ENCODE data around the gene WAC. TPM values are rescaled to one million over a fixed set of nuclear protein-coding genes. Genes with fewer than 3 reads are reported as not detected.

The WAC gene
- polyA plus RNA-seq, 2 of the 4 experiments (the other 2 are of a cell fraction) = 63.9 to 133 TPM

- Histone ChIP-seq H3K4me2 (no peak overlapping the region; the same call in 2 of the 3 replicates), H3K4me3 (no peak overlapping the region), H3K27ac (0 out of 6 replicates have a peak overlapping the region, but pooled peaks of 1 of the 2 experiments have one; percentile 26), H3K9me3 (no peaks in the 10 kb centered on the region), H3K4me1 (peaks cover 50% of the 10 kb centered on the region)
- WGBS (ENCODE audit: missing lambda C conversion rate) = 44% methylated on average over 2 of the region's 2 CpGs
- ChIA-PET CTCF (interaction anchor here (2.0 kb wide), 1 partner anchor 35 kb away, joined by 4 read pairs; no protein-coding TSS in a partner anchor), POLR2A (no interaction called here)
- no peak for TF ChIP-seq TFCP2L1 (CRISPR knock-in tag; IDR thresholded peaks at IDR 0.05)
- FAIRE-seq (no peak), ATAC-seq (peak in 1 of 2 experiments; percentile 30; a peak in 1 of 6 replicates), DNase-seq (ENCODE audit: low read depth in 1 of 2, low spot score in 1 of 2) (no peak)
These were observed 60.9 kb downstream of the WAC start for GRCh38 chr10:28593811-28594210.

- ATAC-seq (no peak), FAIRE-seq (no peak), DNase-seq (ENCODE audit: low read depth in 1 of 2, low spot score in 1 of 2) (no peak)
- CTCF ChIA-PET = interaction anchor here (2.0 kb wide), 1 partner anchor 34 kb away, joined by 4 read pairs; no protein-coding TSS in a partner anchor
- peaks cover 50% of the 10 kb centered on the region for H3K4me1 ChIP-seq
- 85% methylated on average over 5 of the region's 5 CpGs for WGBS (ENCODE audit: missing lambda C conversion rate)
- TF ChIP-seq POLR2AphosphoS2 (conservative IDR thresholded peaks at IDR 0.05; ENCODE audit: low read length) (no peak), KDM1A (IDR thresholded peaks at IDR 0.05; ENCODE audit: low read depth) (no peak), CHD2 (IDR thresholded peaks at IDR 0.05; ENCODE audit: low read length, partially characterized antibody) (no peak), HEYL (CRISPR knock-in tag; IDR thresholded peaks at IDR 0.05) (no peak), TFCP2L1 (CRISPR knock-in tag; IDR thresholded peaks at IDR 0.05) (no peak), ESRRA (IDR thresholded peaks at IDR 0.05; ENCODE audit: borderline replicate concordance, low read length) (no peak), JUN (IDR thresholded peaks at IDR 0.05) (no peak), NFE2L2 (conservative IDR thresholded peaks at IDR 0.05; ENCODE audit: low read length) (no peak), RCOR1 (IDR thresholded peaks at IDR 0.05; ENCODE audit: low read depth, low read length) (no peak), POLR2A (IDR thresholded peaks at IDR 0.05; ENCODE audit: low read length) (no peak), CEBPB (IDR thresholded peaks at IDR 0.05) (no peak), RNF2 (IDR thresholded peaks at IDR 0.05; ENCODE audit: borderline replicate concordance, low read depth) (no peak), BHLHE40 (IDR thresholded peaks at IDR 0.05; ENCODE audit: low read depth, low read length) (no peak), NR3C1 (IDR thresholded peaks at IDR 0.05) (no peak), NPAS2 (CRISPR knock-in tag; IDR thresholded peaks at IDR 0.05; ENCODE audit: borderline replicate concordance) (no peak), HDAC2 (IDR thresholded peaks at IDR 0.05) (no peak), MYC (IDR thresholded peaks at IDR 0.05; ENCODE audit: borderline replicate concordance, low read length) (no peak)
- no peak overlapping the region for H3K4me2 ChIP-seq
- POLR2A ChIA-PET = no interaction called here
- H3K4me3 ChIP-seq = no peak overlapping the region
- no peak overlapping the region for H3K27ac ChIP-seq
- H3K9me3 ChIP-seq = no peaks in the 10 kb centered on the region
These were observed 61.5 kb downstream of the WAC start for GRCh38 chr10:28594406-28594805.

- FAIRE-seq (no peak), DNase-seq (ENCODE audit: low read depth in 1 of 2, low spot score in 1 of 2) (no peak), ATAC-seq (no peak)
- no peaks in the 10 kb centered on the region for H3K9me3 ChIP-seq
- H3K4me1 ChIP-seq = peaks cover 50% of the 10 kb centered on the region
- H3K4me2 ChIP-seq = no peak overlapping the region; the same call in 2 of the 3 replicates
- no peak overlapping the region for H3K4me3 ChIP-seq
- WGBS (ENCODE audit: missing lambda C conversion rate) = 96% methylated on average over 3 of the region's 3 CpGs
- TF ChIP-seq CTCF (IDR thresholded peaks at IDR 0.05) (no peak), KDM5A (IDR thresholded peaks at IDR 0.05) (no peak), RAD21 (conservative IDR thresholded peaks at IDR 0.05 in 1 of 2, IDR thresholded peaks at IDR 0.05 in 1 of 2) (no peak), POLR2AphosphoS2 (conservative IDR thresholded peaks at IDR 0.05; ENCODE audit: low read length) (no peak), SREBF2 (IDR thresholded peaks at IDR 0.05) (no peak), RARB (CRISPR knock-in tag; IDR thresholded peaks at IDR 0.05) (no peak), FOXS1 (CRISPR knock-in tag; IDR thresholded peaks at IDR 0.05) (no peak), TFCP2L1 (CRISPR knock-in tag; IDR thresholded peaks at IDR 0.05) (no peak), BCL3 (IDR thresholded peaks at IDR 0.05) (no peak), ZNF302 (CRISPR knock-in tag; IDR thresholded peaks at IDR 0.05) (no peak), MYC (IDR thresholded peaks at IDR 0.05; ENCODE audit: borderline replicate concordance, low read length) (no peak), EP300 (IDR thresholded peaks at IDR 0.05) (no peak), RCOR1 (IDR thresholded peaks at IDR 0.05; ENCODE audit: low read depth, low read length) (no peak), KDM1A (IDR thresholded peaks at IDR 0.05; ENCODE audit: low read depth) (no peak)
- ChIA-PET POLR2A (no interaction called here), CTCF (interaction anchor here (2.0 kb wide), 1 partner anchor 33 kb away, joined by 4 read pairs; no protein-coding TSS in a partner anchor)
- H3K27ac ChIP-seq = no peak overlapping the region
These were observed 62.7 kb downstream of the WAC start for GRCh38 chr10:28595613-28596012.
